Panc1 (cell line): ENCODE results near the gene DTNB.

Source experiments
- CTCF ChIP-seq: fragments of 450-650 bp; IDR thresholded peaks from 2 replicates; pipeline ENCODE4 v1.5.1; 2017; ENCODE audit warnings: mild to moderate bottlenecking
- POLR2AphosphoS5 ChIP-seq: IDR thresholded peaks from 2 replicates; pipeline ENCODE4 v1.6.1; 2012; ENCODE audit warnings: mild to moderate bottlenecking, low read depth, low read length, moderate library complexity

- TF ChIP-seq CTCF (no peak), POLR2AphosphoS5 (no peak)
Observed at GRCh38 chr2:25369439-25369838, 303.9 kb downstream of the DTNB start.
